ENCODE measurements around the gene SPTA1. TPM values are rescaled to one million over a fixed set of nuclear protein-coding genes. Genes with fewer than 3 reads are reported as not detected.

SPTA1 gene
- polyA plus RNA-seq = not detected in 3 replicates
- not detected for polyA plus RNA-seq (2011; ENCODE audit: low read depth)
- polyA plus RNA-seq (2011; cell fraction: cytosol; rRNA removed) = not detected in 2 replicates
- polyA plus RNA-seq (2011; cell fraction: nucleus; rRNA removed) = not detected in 2 replicates
- polyA plus RNA-seq (2012; ENCODE audit: low replicate concordance) = not detected in 2 replicates
- not detected in 3 replicates for polyA minus RNA-seq
- polyA minus RNA-seq (2011; cell fraction: cytosol; rRNA and poly(A)+ RNA removed) = not detected
- not detected in 2 replicates for polyA minus RNA-seq (2011; cell fraction: nucleus; rRNA and poly(A)+ RNA removed)

GRCh38 chr1:158686111-158687009 is at the start of gene SPTA1:
SPTA1 (minus strand) TSS chr1:158686715; CDS start chr1:158686517, 198 bp downstream.
- no peak for DNase-seq (ENCODE audit: low read depth, low spot score)
- Histone ChIP-seq H3K9ac (ENCODE audit: control insufficient read depth, extremely low read depth, insufficient read depth, low read length) (no peak within 1 kb of the TSS), H3K79me2 (ENCODE audit: control insufficient read depth, insufficient read depth, low read length) (no peaks in the 10 kb centered on the region), H3K27me3 (ENCODE audit: control insufficient read depth, extremely low read depth, insufficient read depth, low read length) (no peaks in the 10 kb centered on the region), H3K9me1 (ENCODE audit: control insufficient read depth, extremely low read depth, insufficient read depth, low read length) (no peaks in the 10 kb centered on the region), H2AFZ (ENCODE audit: control insufficient read depth, low read length) (no peak within 1 kb of the TSS), H3K4me3 (ENCODE audit: control insufficient read depth in 2 of 3, extremely low read depth in 1 of 3, insufficient read depth in 2 of 3, low read depth in 1 of 3, low read length in 3 of 3) (no peak within 1 kb of the TSS), H3K27ac (ENCODE audit: control insufficient read depth, insufficient read depth, low read length) (no peak within 1 kb of the TSS), H4K20me1 (ENCODE audit: control insufficient read depth, extremely low read depth, insufficient read depth, low read length) (no peaks in the 10 kb centered on the region), H3K4me2 (ENCODE audit: control insufficient read depth, extremely low read depth, insufficient read depth, low read depth, low read length) (no peak within 1 kb of the TSS), H3K4me1 (ENCODE audit: control insufficient read depth, extremely low read depth, insufficient read depth, low read length) (no peaks in the 10 kb centered on the region), H3K36me3 (ENCODE audit: control insufficient read depth in 2 of 2, extremely low read depth in 1 of 2, insufficient read depth in 2 of 2, low read length in 2 of 2) (no peaks in the 10 kb centered on the region), H3K9me3 (ENCODE audit: control insufficient read depth, low read depth, low read length) (no peaks in the 10 kb centered on the region)
- FAIRE-seq = no peak
- dilution Hi-C loops (cut with MboI; ENCODE audit: extremely low pct_ligation_motif_present, low sequenced_read_pairs) = no loop called here
- TF ChIP-seq EZH2 (IDR thresholded peaks at IDR 0.05; ENCODE audit: low read length) = no peak
- TF ChIP-seq CTCF (optimal IDR thresholded peaks at IDR 0.05 in 1 of 3, IDR thresholded peaks at IDR 0.05 in 1 of 3, conservative IDR thresholded peaks at IDR 0.05 in 1 of 3; ENCODE audit: extremely low read depth in 1 of 3, insufficient read depth in 2 of 3, low read length in 3 of 3) = no peak

GRCh38 chr1:158735848-158736247 is 49.3 kb upstream of the SPTA1 start:
- dilution Hi-C loops (cut with MboI; ENCODE audit: extremely low pct_ligation_motif_present, low sequenced_read_pairs) = no loop called here
- DNase-seq (ENCODE audit: low read depth, low spot score) (no peak), FAIRE-seq (no peak)
- no peak overlapping the region for H3K9ac ChIP-seq (ENCODE audit: control insufficient read depth, extremely low read depth, insufficient read depth, low read length)
- H3K27ac ChIP-seq (ENCODE audit: control insufficient read depth, insufficient read depth, low read length) = no peak overlapping the region
- H3K27me3 ChIP-seq (ENCODE audit: control insufficient read depth, extremely low read depth, insufficient read depth, low read length) = no peaks in the 10 kb centered on the region
- no peaks in the 10 kb centered on the region for H3K79me2 ChIP-seq (ENCODE audit: control insufficient read depth, insufficient read depth, low read length)
- no peaks in the 10 kb centered on the region for H4K20me1 ChIP-seq (ENCODE audit: control insufficient read depth, extremely low read depth, insufficient read depth, low read length)
- TF ChIP-seq CTCF (optimal IDR thresholded peaks at IDR 0.05 in 1 of 3, IDR thresholded peaks at IDR 0.05 in 1 of 3, conservative IDR thresholded peaks at IDR 0.05 in 1 of 3; ENCODE audit: extremely low read depth in 1 of 3, insufficient read depth in 2 of 3, low read length in 3 of 3) = no peak
- no peaks in the 10 kb centered on the region for H3K36me3 ChIP-seq (ENCODE audit: control insufficient read depth in 2 of 2, extremely low read depth in 1 of 2, insufficient read depth in 2 of 2, low read length in 2 of 2)
- no peaks in the 10 kb centered on the region for H3K9me1 ChIP-seq (ENCODE audit: control insufficient read depth, extremely low read depth, insufficient read depth, low read length)
- H3K4me3 ChIP-seq (ENCODE audit: control insufficient read depth in 2 of 3, extremely low read depth in 1 of 3, insufficient read depth in 2 of 3, low read depth in 1 of 3, low read length in 3 of 3) = no peak overlapping the region
- no peak overlapping the region for H2AFZ ChIP-seq (ENCODE audit: control insufficient read depth, low read length)
- no peaks in the 10 kb centered on the region for H3K9me3 ChIP-seq (ENCODE audit: control insufficient read depth, low read depth, low read length)
- H3K4me2 ChIP-seq (ENCODE audit: control insufficient read depth, extremely low read depth, insufficient read depth, low read depth, low read length) = no peak overlapping the region
- H3K4me1 ChIP-seq (ENCODE audit: control insufficient read depth, extremely low read depth, insufficient read depth, low read length) = no peaks in the 10 kb centered on the region
